GM12878 (cell line): Measurements from ENCODE around the gene PRKN. TPM values are rescaled to one million over a fixed set of nuclear protein-coding genes. Genes with fewer than 3 reads are reported as not detected.

Experiments
- ATAC-seq: fragments of 200-7000 bp; cut with Tn5 transposase; 3 replicates; pipeline ENCODE4 v1.9.1; 2020; ENCODE audit warnings: mild to moderate bottlenecking, moderate library complexity
- BruUV-seq: library from RNA; stranded (reverse); fragments of 400-500 nt; replicated peaks from 2 replicates; lab custom pipeline; 2021; lab: Mats Ljungman, UMichigan
- CTCF ChIA-PET: fragments of 300-600 bp; sonication (Branson Sonifier 250); formaldehyde crosslinking; extraction: SDS; loops from one replicate; lab custom pipeline; 2021; ENCODE audit warnings: inconsistent platforms; lab: Yijun Ruan, JAX
- POLR2A ChIA-PET: fragments of 350-600 bp; formaldehyde crosslinking; extraction: SDS; loops from one replicate; lab custom pipeline; 2021; ENCODE audit warnings: inconsistent platforms; lab: Charles Lee
- RAD21 ChIA-PET: fragments of 300-600 bp; sonication (Branson Sonifier 250); formaldehyde crosslinking; loops from one replicate; lab custom pipeline; 2023; ENCODE audit warnings: antibody characterized with exemption; ENCODE audit not compliant: unreplicated experiment; lab: Charles Lee
- SMC1A ChIA-PET: fragments of 300-600 bp; sonication (Branson Sonifier 250); formaldehyde crosslinking; loops from one replicate; lab custom pipeline; 2023; ENCODE audit not compliant: unreplicated experiment, uncharacterized antibody; lab: Charles Lee
- DNase-seq: peaks from one replicate; pipeline ENCODE4 v3.0.0-alpha.2; 2011; ENCODE audit warnings: low read depth, low spot score
- FAIRE-seq: peaks from 3 replicates; lab custom pipeline; 2011; peaks lifted over from hg19 to GRCh38; lab: Jason Lieb, UNC
- H2AFZ ChIP-seq: 2 replicates; pipeline ENCODE4 v1.6.0; 2011; ENCODE audit warnings: low read depth, low read length, control low read depth; ENCODE audit not compliant: control insufficient read depth
- H3K27ac ChIP-seq: 2 replicates; pipeline ENCODE4 v1.5.1; 2011; ENCODE audit warnings: control low read depth; ENCODE audit not compliant: control insufficient read depth, insufficient read depth
- H3K27me3 ChIP-seq, 2 experiments: replicated peaks in 1 of 2; 2 replicates each; pipeline versions ENCODE4 v1.6.0 to v1.6.1; 2011; ENCODE audit warnings: low read length in 1 of 2; ENCODE audit not compliant: control insufficient read depth in 2 of 2, insufficient read depth in 2 of 2
- H3K36me3 ChIP-seq, 2 experiments: 2 replicates each; pipeline ENCODE4 v1.5.1; 2011; ENCODE audit warnings: low read length in 1 of 2; ENCODE audit not compliant: control insufficient read depth in 2 of 2, insufficient read depth in 2 of 2
- H3K4me1 ChIP-seq: 2 replicates; pipeline ENCODE4 v1.6.1; 2011; ENCODE audit warnings: mild to moderate bottlenecking, low read length, moderate library complexity, mixed read lengths; ENCODE audit not compliant: control insufficient read depth, insufficient read depth
- H3K4me2 ChIP-seq: 2 replicates; pipeline ENCODE4 v1.6.0; 2011; ENCODE audit warnings: control low read depth; ENCODE audit not compliant: control insufficient read depth, insufficient read depth
- H3K4me3 ChIP-seq: fragments of 200-600 bp; sonication (generic); 2 replicates; pipeline ENCODE4 v1.5.1; 2016
- H3K79me2 ChIP-seq: 2 replicates; pipeline ENCODE4 v1.6.0; 2011; ENCODE audit warnings: low read length; ENCODE audit not compliant: control insufficient read depth, insufficient read depth
- H3K9ac ChIP-seq: 2 replicates; pipeline ENCODE4 v1.8.0; 2011; ENCODE audit warnings: low read length, control low read depth, mixed read lengths; ENCODE audit not compliant: control insufficient read depth, insufficient read depth
- H3K9me3 ChIP-seq: replicated peaks from 3 replicates; pipeline ENCODE4 v1.5.1; 2011; ENCODE audit warnings: mild to moderate bottlenecking, low read length; ENCODE audit not compliant: control insufficient read depth, insufficient read depth
- H4K20me1 ChIP-seq: 2 replicates; pipeline ENCODE4 v1.6.0; 2011; ENCODE audit not compliant: control insufficient read depth, insufficient read depth
- MEF2A ChIP-seq: IDR thresholded peaks from 2 replicates; pipeline ENCODE4 v1.6.1; 2011; ENCODE audit warnings: low read depth, mild to moderate bottlenecking, low read length, moderate library complexity; ENCODE audit not compliant: insufficient read depth
- PAX5 ChIP-seq: IDR thresholded peaks from 2 replicates; pipeline ENCODE4 v1.6.1; 2011; ENCODE audit warnings: low read depth, low read length, borderline replicate concordance
- REST ChIP-seq: IDR thresholded peaks from 2 replicates; pipeline ENCODE4 v1.6.1; 2012; ENCODE audit warnings: mild to moderate bottlenecking, low read depth, low read length
- WGBS: methylation state at CpG from one replicate; pipeline ENCODE4 v1.1.6; 2016; ENCODE audit warnings: low lambda C conversion rate; ENCODE audit not compliant: insufficient replicate concordance, insufficient coverage; ENCODE audit errors: missing lambda C conversion rate; 5-methylcytosine and 5-hydroxymethylcytosine counted together
- in situ Hi-C: fragments of 300-500 bp; cut with MboI; formaldehyde crosslinking; loops from 9 replicates; pipeline ENCODE4 v1.14.3; 2018; ENCODE audit warnings: mixed read lengths
- intact Hi-C: fragments of 100-400 bp; cut with micrococcal nuclease; formaldehyde crosslinking; loops from one replicate; pipeline ENCODE4 v1.14.2; 2022; ENCODE audit not compliant: unreplicated experiment
- polyA plus RNA-seq, 11 experiments: library from polyadenylated mRNA; depleted of rRNA in 4 of 11; unstranded in 6 of 11; stranded (reverse) in 5 of 11; fragments of >200 nt; fragmentation: Nextera tagmentation in 4 of 11; fragmentation: Illumina TruSeq in 1 of 11; extraction: Ambion mirVana in 4 of 11; extraction: Trizol in 1 of 11; gene quantifications; 1 replicate in 1 of 11; 2 replicates in 10 of 11; pipeline versions ENCODE4 v1.2.1 to v1.2.3, GENCODE V29; 2011 to 2016; ENCODE audit warnings: inconsistent platforms in 2 of 11, missing spikeins in 2 of 11, low read depth in 1 of 11
- total RNA-seq, 4 experiments: library from RNA; depleted of rRNA in 3 of 4; stranded (reverse); fragments of >200 nt in 3 of 4; fragmentation: Illumina TruSeq in 1 of 4; extraction: Trizol in 1 of 4; gene quantifications; 2 replicates each; pipeline versions ENCODE4 v1.2.1 to v1.2.3, GENCODE V29; 2013 to 2021

The PRKN gene
- total and polyA plus RNA-seq, 10 of the 15 experiments (the other 5 are each of a cell fraction or from before 2014, with no cell fraction given) = 0.06 to 0.09 TPM; not detected in 8

- H3K9me3 ChIP-seq = no peaks in the 10 kb centered on the region
- no peak for DNase-seq
- H3K9ac ChIP-seq = no peak overlapping the region
- H3K4me2 ChIP-seq = no peak overlapping the region
- ATAC-seq = no peak
- no peak for FAIRE-seq
- H3K4me1 ChIP-seq = no peaks in the 10 kb centered on the region
- no peak overlapping the region for H3K27ac ChIP-seq
- H2AFZ ChIP-seq = no peak overlapping the region
- no peaks in the 10 kb centered on the region for H3K27me3 ChIP-seq
- WGBS = 0% methylated on average over 4 of the region's 4 CpGs
- intact Hi-C loops (loop anchor here (10.0 kb wide), 1 partner anchor 175 kb away; no protein-coding TSS in a partner anchor), in situ Hi-C loops (no loop called here)
- no peak overlapping the region for H3K4me3 ChIP-seq
- no TSS peak for BruUV-seq
- ChIA-PET CTCF (no interaction called here), SMC1A (interaction anchor here (0.6 kb wide), 1 partner anchor 1057 kb away, joined by 3 read pairs; no protein-coding TSS in a partner anchor), RAD21 (no interaction called here), POLR2A (no interaction called here)
- no peaks in the 10 kb centered on the region for H3K79me2 ChIP-seq
- H4K20me1 ChIP-seq = no peaks in the 10 kb centered on the region
- no peaks in the 10 kb centered on the region for H3K36me3 ChIP-seq
- TF ChIP-seq MEF2A (no peak), REST (no peak), PAX5 (no peak)
Observed at GRCh38 chr6:161749576-161749975, 978.0 kb downstream of the PRKN start.
